HEK293 (cell line): Measurements from ENCODE around the gene HNRNPM.

Source experiments
- ATF2 ChIP-seq: fragments of 450-650 bp; formaldehyde crosslinking; IDR thresholded peaks from 2 replicates; pipeline ENCODE4 v1.5.1; 2016; ENCODE audit warnings: missing biosample characterization, missing genetic modification characterization, low read depth
- CTCF ChIP-seq: fragments of 450-650 bp; formaldehyde crosslinking; IDR thresholded peaks from 2 replicates; pipeline ENCODE4 v1.5.1; 2016; ENCODE audit warnings: missing biosample characterization, missing genetic modification characterization
- GLI2 ChIP-seq: fragments of 450-650 bp; formaldehyde crosslinking; IDR thresholded peaks from 2 replicates; pipeline ENCODE4; 2017; ENCODE audit warnings: missing biosample characterization, missing genetic modification characterization, low read depth, borderline replicate concordance
- KLF10 ChIP-seq: fragments of 450-650 bp; IDR thresholded peaks from 2 replicates; pipeline ENCODE4 v1.5.1; 2018; ENCODE audit warnings: missing biosample characterization, mild to moderate bottlenecking, missing genetic modification characterization
- SCRT1 ChIP-seq: fragments of 450-650 bp; formaldehyde crosslinking; IDR thresholded peaks from 2 replicates; pipeline ENCODE4 v1.5.1; 2016; ENCODE audit warnings: missing biosample characterization, missing genetic modification characterization, borderline replicate concordance
- YY2 ChIP-seq: fragments of 450-650 bp; formaldehyde crosslinking; IDR thresholded peaks from 2 replicates; pipeline ENCODE4 v1.5.1; 2016; ENCODE audit warnings: missing biosample characterization, missing genetic modification characterization
- ZBTB49 ChIP-seq: fragments of 450-650 bp; formaldehyde crosslinking; IDR thresholded peaks from 2 replicates; pipeline ENCODE4 v1.5.1; 2016; ENCODE audit warnings: missing biosample characterization, missing genetic modification characterization, low read depth
- ZFP41 ChIP-seq: fragments of 450-650 bp; formaldehyde crosslinking; IDR thresholded peaks from 2 replicates; pipeline ENCODE4 v1.5.1; 2016; ENCODE audit warnings: missing biosample characterization, missing genetic modification characterization, borderline replicate concordance
- ZNF138 ChIP-seq: fragments of 450-650 bp; formaldehyde crosslinking; IDR thresholded peaks from 2 replicates; pipeline ENCODE4 v1.5.1; 2016; ENCODE audit warnings: missing biosample characterization, missing genetic modification characterization, borderline replicate concordance
- ZNF2 ChIP-seq: fragments of 450-650 bp; formaldehyde crosslinking; IDR thresholded peaks from 2 replicates; pipeline ENCODE4 v1.5.1; 2016; ENCODE audit warnings: missing biosample characterization, missing genetic modification characterization
- ZNF211 ChIP-seq: fragments of 450-650 bp; formaldehyde crosslinking; IDR thresholded peaks from 2 replicates; pipeline ENCODE4 v1.5.1; 2016; ENCODE audit warnings: low read depth, missing biosample characterization, missing genetic modification characterization
- ZNF292 ChIP-seq: fragments of 450-650 bp; formaldehyde crosslinking; IDR thresholded peaks from 2 replicates; pipeline ENCODE4 v1.5.1; 2016; ENCODE audit warnings: low read depth, missing biosample characterization, missing genetic modification characterization, borderline replicate concordance
- ZNF518A ChIP-seq: fragments of 450-650 bp; formaldehyde crosslinking; conservative IDR thresholded peaks from 2 replicates; pipeline ENCODE4 v1.5.1; 2016; ENCODE audit warnings: low read depth, missing biosample characterization, missing genetic modification characterization

GRCh38 chr19:8462571-8462970 is 17.8 kb downstream of the HNRNPM start:
- TF ChIP-seq ZBTB49 (no peak), ZNF292 (no peak), ATF2 (tag by site-specific recombination) (no peak), CTCF (tag by site-specific recombination) (no peak), KLF10 (tag by site-specific recombination) (no peak), ZNF211 (tag by site-specific recombination) (no peak), SCRT1 (tag by site-specific recombination) (no peak), ZNF138 (tag by site-specific recombination) (no peak), GLI2 (tag by site-specific recombination) (no peak), ZNF2 (tag by site-specific recombination) (no peak), ZFP41 (no peak), YY2 (tag by site-specific recombination) (no peak), ZNF518A (tag by site-specific recombination) (no peak)
